ENCODE measurements around the gene PAOX.

- TF ChIP-seq, protein P1, sequence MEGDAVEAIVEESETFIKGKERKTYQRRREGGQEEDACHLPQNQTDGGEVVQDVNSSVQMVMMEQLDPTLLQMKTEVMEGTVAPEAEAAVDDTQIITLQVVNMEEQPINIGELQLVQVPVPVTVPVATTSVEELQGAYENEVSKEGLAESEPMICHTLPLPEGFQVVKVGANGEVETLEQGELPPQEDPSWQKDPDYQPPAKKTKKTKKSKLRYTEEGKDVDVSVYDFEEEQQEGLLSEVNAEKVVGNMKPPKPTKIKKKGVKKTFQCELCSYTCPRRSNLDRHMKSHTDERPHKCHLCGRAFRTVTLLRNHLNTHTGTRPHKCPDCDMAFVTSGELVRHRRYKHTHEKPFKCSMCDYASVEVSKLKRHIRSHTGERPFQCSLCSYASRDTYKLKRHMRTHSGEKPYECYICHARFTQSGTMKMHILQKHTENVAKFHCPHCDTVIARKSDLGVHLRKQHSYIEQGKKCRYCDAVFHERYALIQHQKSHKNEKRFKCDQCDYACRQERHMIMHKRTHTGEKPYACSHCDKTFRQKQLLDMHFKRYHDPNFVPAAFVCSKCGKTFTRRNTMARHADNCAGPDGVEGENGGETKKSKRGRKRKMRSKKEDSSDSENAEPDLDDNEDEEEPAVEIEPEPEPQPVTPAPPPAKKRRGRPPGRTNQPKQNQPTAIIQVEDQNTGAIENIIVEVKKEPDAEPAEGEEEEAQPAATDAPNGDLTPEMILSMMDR (IDR thresholded peaks at IDR 0.05): no peak
- TF ChIP-seq POLR2A (IDR thresholded peaks at IDR 0.05): no peak
These were observed 45.9 kb upstream of the PAOX start for GRCh38 chr10:133332936-133333699.

All from thyroid gland (tissue), 4 donors.